SU-DHL-6 (cell line): ENCODE results near the gene AGXT.

Source experiments
- H2AFZ ChIP-seq: fragments of 200-600 bp; sonication (generic); 2 replicates; pipeline ENCODE4 v1.6.1; 2014; ENCODE audit warnings: low read depth, mild to moderate bottlenecking, moderate library complexity, mixed read lengths, antibody characterized with exemption, low read length; ENCODE audit not compliant: severe bottlenecking
- H3F3A ChIP-seq: fragments of 200-600 bp; shearing (Covaris generic); 2 replicates; pipeline ENCODE4 v1.6.0; 2016; ENCODE audit warnings: antibody characterized with exemption, mild to moderate bottlenecking; ENCODE audit not compliant: insufficient read depth
- H3K27ac ChIP-seq: fragments of 200-600 bp; sonication (generic); 2 replicates; pipeline ENCODE4 v1.5.1; 2016; ENCODE audit warnings: low read depth, mild to moderate bottlenecking, low read length, moderate library complexity, mixed read lengths
- H3K27me3 ChIP-seq: fragments of 200-600 bp; sonication (generic), shearing (Covaris generic); 2 replicates; pipeline ENCODE4 v1.6.0; 2014; ENCODE audit warnings: mild to moderate bottlenecking, low read length
- H3K36me3 ChIP-seq: fragments of 200-600 bp; sonication (generic); 2 replicates; pipeline ENCODE4 v1.6.1; 2014; ENCODE audit warnings: mild to moderate bottlenecking, low read length, mixed read lengths
- H3K4me2 ChIP-seq: fragments of 300-600, 200-600 bp; shearing (Covaris generic), sonication (generic); 2 replicates; pipeline ENCODE4 v1.6.0; 2014; ENCODE audit warnings: low read length, low read depth, mild to moderate bottlenecking; ENCODE audit not compliant: poor library complexity, severe bottlenecking
- H3K4me3 ChIP-seq: fragments of 200-600 bp; sonication (generic); 2 replicates; pipeline ENCODE4 v1.5.1; 2014; ENCODE audit warnings: antibody characterized with exemption, low read length, mild to moderate bottlenecking, mixed read lengths; ENCODE audit not compliant: insufficient read depth, poor library complexity, severe bottlenecking
- H3K79me2 ChIP-seq: fragments of 200-600 bp; sonication (generic); 2 replicates; pipeline ENCODE4 v1.6.1; 2014; ENCODE audit warnings: mild to moderate bottlenecking, low read length, moderate library complexity; ENCODE audit not compliant: insufficient read depth
- H3K9ac ChIP-seq: fragments of 200-600 bp; sonication (generic); 2 replicates; pipeline ENCODE4 v1.7.0; 2014; ENCODE audit warnings: mild to moderate bottlenecking, low read length
- H3K9me2 ChIP-seq: fragments of 200-600 bp; sonication (generic); replicated peaks from 2 replicates; pipeline ENCODE4 v1.6.1; 2014; ENCODE audit warnings: low read length; ENCODE audit not compliant: insufficient read depth
- H3K9me3 ChIP-seq: fragments of 200-600 bp; sonication (generic); 2 replicates; pipeline ENCODE4 v1.6.1; 2014; ENCODE audit warnings: low read length, mixed read lengths; ENCODE audit not compliant: insufficient read depth
- H4K20me1 ChIP-seq: fragments of 200-600 bp; sonication (generic); 2 replicates; pipeline ENCODE4 v1.6.1; 2014; ENCODE audit warnings: low read depth, mild to moderate bottlenecking, antibody characterized with exemption, low read length, moderate library complexity, mixed read lengths
- CTCF ChIP-seq: fragments of 200-600 bp; sonication (generic); IDR thresholded peaks from one replicate; pipeline ENCODE4 v1.5.1; 2017; ENCODE audit warnings: antibody characterized with exemption, mild to moderate bottlenecking, low read length, moderate library complexity; ENCODE audit not compliant: insufficient read depth, poor library complexity, severe bottlenecking
- EZH2phosphoT487 ChIP-seq: fragments of 200-600 bp; sonication (generic), shearing (Covaris generic); conservative IDR thresholded peaks from 2 replicates; pipeline ENCODE4 v1.6.1; 2018; ENCODE audit warnings: mild to moderate bottlenecking, antibody characterized with exemption, low read length, moderate library complexity, mixed read lengths

Gene AGXT

GRCh38 chr2:240888890-240889573 is 20.4 kb downstream of the AGXT start:
- Histone ChIP-seq H3F3A (no peaks in the 10 kb centered on the region), H3K4me2 (no peak overlapping the region), H3K9ac (no peak overlapping the region), H2AFZ (no peak overlapping the region), H3K9me3 (no peaks in the 10 kb centered on the region), H3K27me3 (no peaks in the 10 kb centered on the region), H3K4me3 (no peak overlapping the region), H3K9me2 (no peaks in the 10 kb centered on the region), H3K36me3 (no peaks in the 10 kb centered on the region), H3K27ac (no peak overlapping the region), H3K79me2 (no peaks in the 10 kb centered on the region), H4K20me1 (no peaks in the 10 kb centered on the region)
- TF ChIP-seq EZH2phosphoT487, result no peak
- no peak for TF ChIP-seq CTCF

GRCh38 chr2:240889601-240890560 is 21.3 kb downstream of the AGXT start:
- no peaks in the 10 kb centered on the region for H3K79me2 ChIP-seq
- no peaks in the 10 kb centered on the region for H4K20me1 ChIP-seq
- no peaks in the 10 kb centered on the region for H3K27me3 ChIP-seq
- no peaks in the 10 kb centered on the region for H3K36me3 ChIP-seq
- H3K4me2 ChIP-seq, result no peak overlapping the region
- no peak overlapping the region for H3K4me3 ChIP-seq
- no peak overlapping the region for H3K9ac ChIP-seq
- no peaks in the 10 kb centered on the region for H3K9me2 ChIP-seq
- no peaks in the 10 kb centered on the region for H3F3A ChIP-seq
- TF ChIP-seq EZH2phosphoT487, result no peak
- no peak for TF ChIP-seq CTCF
- H3K9me3 ChIP-seq, result no peaks in the 10 kb centered on the region
- no peak overlapping the region for H3K27ac ChIP-seq
- H2AFZ ChIP-seq, result no peak overlapping the region

DNA sequence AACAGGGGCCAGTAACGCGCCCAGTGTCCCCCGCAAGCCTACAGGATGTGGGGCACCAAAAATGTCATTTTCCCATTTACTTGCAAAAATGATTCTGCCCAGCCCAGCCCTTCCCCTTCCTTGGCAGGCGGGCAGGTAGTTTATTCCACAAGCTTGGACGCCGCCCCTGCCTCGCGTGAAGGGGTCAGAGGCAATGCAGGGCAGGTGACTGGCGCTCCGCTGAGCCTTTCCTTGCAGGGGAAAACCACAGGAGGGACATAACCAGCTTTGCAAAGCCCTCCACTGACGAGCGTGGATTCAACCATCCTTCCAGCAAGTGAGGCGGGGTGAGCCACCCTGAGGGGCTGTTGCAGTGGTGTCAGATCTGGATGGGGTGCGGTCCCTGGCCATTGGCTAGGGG is 22.1 kb downstream of the AGXT start:
- Histone ChIP-seq H3K27ac (no peak overlapping the region), H3K27me3 (no peaks in the 10 kb centered on the region)
- TF ChIP-seq EZH2phosphoT487 (no peak), CTCF (no peak)

More for the DNA sequence above, 22.1 kb downstream of the AGXT start:
- Histone ChIP-seq H3K4me2 (no peak overlapping the region), H4K20me1 (no peaks in the 10 kb centered on the region), H2AFZ (no peak overlapping the region), H3K4me3 (no peak overlapping the region), H3F3A (no peaks in the 10 kb centered on the region), H3K79me2 (no peaks in the 10 kb centered on the region), H3K36me3 (no peaks in the 10 kb centered on the region), H3K9me2 (no peaks in the 10 kb centered on the region), H3K9me3 (no peaks in the 10 kb centered on the region), H3K9ac (no peak overlapping the region)
